ENCODE results near the gene C9orf50. TPM values are rescaled to one million over a fixed set of nuclear protein-coding genes. Genes with fewer than 3 reads are reported as not detected.

Gene C9orf50
- total and polyA plus RNA-seq, 2 donors (not counting 3 experiments of a cell fraction or from before 2014, with no cell fraction given), result not detected

- DNase-seq (ENCODE audit: low read depth, low spot score) (no peak), FAIRE-seq (no peak)
- no peak for TF ChIP-seq JUN (IDR thresholded peaks at IDR 0.05; ENCODE audit: borderline replicate concordance, insufficient read depth, insufficient read length, low read depth)
- TF ChIP-seq CTCF (IDR thresholded peaks at IDR 0.05; ENCODE audit: extremely low read depth in 1 of 2, insufficient read depth in 1 of 2, low read depth in 1 of 2, low read length in 2 of 2), result no peak
- TF ChIP-seq GATA2 (IDR thresholded peaks at IDR 0.05; ENCODE audit: insufficient read depth, insufficient read length, low read depth, low read length), result no peak
- TF ChIP-seq FOS (IDR thresholded peaks at IDR 0.05; ENCODE audit: borderline replicate concordance, insufficient read depth, low read length), result no peak
- TF ChIP-seq MYC (IDR thresholded peaks at IDR 0.05; ENCODE audit: low read depth, low read length), result no peak
- TF ChIP-seq MAX (IDR thresholded peaks at IDR 0.05; ENCODE audit: insufficient read depth, insufficient read length), result no peak
- TF ChIP-seq POLR2A (IDR thresholded peaks at IDR 0.05; ENCODE audit: low read depth, low read length), result no peak
- no peak for TF ChIP-seq EZH2 (IDR thresholded peaks at IDR 0.05; ENCODE audit: borderline replicate concordance, low read depth, low read length, severe bottlenecking)
- TF ChIP-seq POLR2AphosphoS5 (IDR thresholded peaks at IDR 0.05; ENCODE audit: insufficient read depth, low read depth, low read length), result no peak
- no peaks in the 10 kb centered on the region for H3K36me3 ChIP-seq (ENCODE audit: control insufficient read depth in 2 of 2, extremely low read depth in 1 of 2, insufficient read depth in 2 of 2, low read length in 2 of 2)
- intact Hi-C loops (cut with micrococcal nuclease) (no loop called here), dilution Hi-C loops (cut with MboI; ENCODE audit: extremely low pct_ligation_motif_present, low sequenced_read_pairs) (no loop called here)
- no peaks in the 10 kb centered on the region for H3K9me3 ChIP-seq (replicated peaks; ENCODE audit: control insufficient read depth, insufficient read depth, low read length)
- no peaks in the 10 kb centered on the region for H4K20me1 ChIP-seq (replicated peaks; ENCODE audit: control insufficient read depth, extremely low read depth, insufficient read depth, low read length)
- no peaks in the 10 kb centered on the region for H3K27me3 ChIP-seq (ENCODE audit: control insufficient read depth in 2 of 2, insufficient read depth in 2 of 2, low read length in 2 of 2)
- no peaks in the 10 kb centered on the region for H3K9me1 ChIP-seq (replicated peaks; ENCODE audit: control insufficient read depth, extremely low read depth, insufficient read depth, low read length)
- BruUV-seq (replicated peaks), result no TSS peak
- H3K9ac ChIP-seq (replicated peaks; ENCODE audit: extremely low read depth, insufficient read depth, low read length), result no peak overlapping the region
- no peak overlapping the region for H3K4me2 ChIP-seq (ENCODE audit: insufficient read depth, low read length)
- H3K79me2 ChIP-seq (ENCODE audit: control insufficient read depth, insufficient read depth, low read length), result no peaks in the 10 kb centered on the region
- H3K27ac ChIP-seq (ENCODE audit: insufficient read depth, low read depth, low read length), result no peak overlapping the region
- CTCF ChIA-PET, result interaction anchor here (1.0 to 1.5 kb wide), 4 partner anchors 10 to 123 kb away, joined by 3 to 4 read pairs (median 3); no protein-coding TSS in a partner anchor
- no peaks in the 10 kb centered on the region for H3K4me1 ChIP-seq (ENCODE audit: control insufficient read depth, extremely low read depth, insufficient read depth, low read length)
- no peak overlapping the region for H2AFZ ChIP-seq (ENCODE audit: low read depth, low read length)
- no peak overlapping the region for H3K4me3 ChIP-seq (replicated peaks in 1 of 3; ENCODE audit: insufficient read depth in 1 of 3, low read depth in 1 of 3, low read length in 3 of 3)
- POLR2A ChIA-PET, result interaction anchor here (1.4 kb wide), 1 partner anchor 405 kb away, joined by 3 read pairs; the partner anchor contains the start of gene IER5L
Measured at GRCh38 chr9:129582855-129583254, 38.0 kb downstream of the C9orf50 start.
